Measurements from ENCODE around the gene MYH15. TPM values are rescaled to one million over a fixed set of nuclear protein-coding genes. Genes with fewer than 3 reads are reported as not detected.

Gene MYH15
- total and polyA plus RNA-seq, 2 of the 8 experiments (the other 6 are each of a cell fraction or from before 2014, with no cell fraction given) = under 0.01 TPM; not detected in 1

DNA sequence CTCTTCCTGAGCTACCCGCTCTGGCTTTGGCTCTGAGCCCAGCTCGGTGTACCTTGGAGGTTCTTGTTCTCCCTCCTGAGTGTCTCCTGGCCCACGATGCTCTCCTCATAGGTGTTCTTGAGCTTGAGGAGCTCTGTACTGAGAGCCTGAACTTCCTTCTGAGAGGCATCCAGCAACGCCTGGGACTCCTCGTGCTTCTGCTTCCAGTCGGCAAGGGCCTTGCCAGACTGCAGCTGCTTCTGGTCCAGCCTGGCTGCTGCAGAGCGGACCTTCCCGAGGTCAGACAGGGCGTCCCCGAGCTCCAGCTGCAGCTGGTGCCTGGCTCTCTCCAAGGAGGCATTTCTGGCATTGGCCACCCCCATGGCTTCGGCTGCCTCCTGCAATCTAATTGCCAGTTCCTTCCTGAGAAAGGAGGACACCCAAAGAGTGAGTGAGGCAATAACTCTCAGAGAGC is 99.8 kb downstream of the MYH15 start:
- H3K36me3 ChIP-seq (ENCODE audit: control insufficient read depth in 2 of 4, insufficient read depth in 4 of 4, low read length in 3 of 4) = no peaks in the 10 kb centered on the region
- no peak for TF ChIP-seq KDM4A (IDR thresholded peaks at IDR 0.05; ENCODE audit: low read depth, low read length, severe bottlenecking)
- no peak for TF ChIP-seq POLR2AphosphoS5 (IDR thresholded peaks at IDR 0.05; ENCODE audit: low read depth, low read length)
- no peak for TF ChIP-seq TBP (IDR thresholded peaks at IDR 0.05; ENCODE audit: low read depth, low read length)
- TF ChIP-seq EGR1 (IDR thresholded peaks at IDR 0.05; ENCODE audit: borderline replicate concordance, low read depth, low read length) = no peak
- TF ChIP-seq SIN3A (conservative IDR thresholded peaks at IDR 0.05 in 1 of 2, IDR thresholded peaks at IDR 0.05 in 1 of 2; ENCODE audit: low read depth in 1 of 2, low read length in 2 of 2) = no peak
- TF ChIP-seq, protein P1, sequence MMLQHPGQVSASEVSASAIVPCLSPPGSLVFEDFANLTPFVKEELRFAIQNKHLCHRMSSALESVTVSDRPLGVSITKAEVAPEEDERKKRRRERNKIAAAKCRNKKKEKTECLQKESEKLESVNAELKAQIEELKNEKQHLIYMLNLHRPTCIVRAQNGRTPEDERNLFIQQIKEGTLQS (IDR thresholded peaks at IDR 0.05; ENCODE audit: insufficient read depth, low read depth, low read length) = no peak
- no peak for TF ChIP-seq RAD21 (IDR thresholded peaks at IDR 0.05 in 1 of 2, conservative IDR thresholded peaks at IDR 0.05 in 1 of 2; ENCODE audit: low read depth in 2 of 2, low read length in 2 of 2)
- TF ChIP-seq TEAD4 (IDR thresholded peaks at IDR 0.05; ENCODE audit: low read depth, low read length) = no peak
- TF ChIP-seq CHD1 (IDR thresholded peaks at IDR 0.05; ENCODE audit: low read depth, low read length) = no peak
- no peak for TF ChIP-seq CBX5 (IDR thresholded peaks at IDR 0.05; ENCODE audit: low read depth, low read length)
- TF ChIP-seq, protein P2, sequence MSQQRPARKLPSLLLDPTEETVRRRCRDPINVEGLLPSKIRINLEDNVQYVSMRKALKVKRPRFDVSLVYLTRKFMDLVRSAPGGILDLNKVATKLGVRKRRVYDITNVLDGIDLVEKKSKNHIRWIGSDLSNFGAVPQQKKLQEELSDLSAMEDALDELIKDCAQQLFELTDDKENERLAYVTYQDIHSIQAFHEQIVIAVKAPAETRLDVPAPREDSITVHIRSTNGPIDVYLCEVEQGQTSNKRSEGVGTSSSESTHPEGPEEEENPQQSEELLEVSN (IDR thresholded peaks at IDR 0.05) = no peak
- no peak for TF ChIP-seq EZH2 (IDR thresholded peaks at IDR 0.05; ENCODE audit: low read depth, low read length, severe bottlenecking)

More for the DNA sequence above, 99.8 kb downstream of the MYH15 start:
- POLR2A ChIA-PET (ENCODE audit: partially characterized antibody) = no interaction called here
- Histone ChIP-seq H3K9me3 (ENCODE audit: insufficient read depth in 2 of 2, low read depth in 1 of 2, low read length in 1 of 2) (peaks cover 0 to 2% of the 10 kb centered on the region in 2 experiments; a peak in 1 of 4 replicates), H3K27ac (ENCODE audit: low read depth, low read length) (no peak overlapping the region), H3K56ac (replicated peaks; ENCODE audit: insufficient read length, low read depth, low read length) (no peak overlapping the region), H4K5ac (ENCODE audit: insufficient read length, low read depth, low read length) (no peak overlapping the region), H2BK15ac (ENCODE audit: low read length) (no peak overlapping the region), H3K14ac (ENCODE audit: insufficient read length) (no peak overlapping the region), H3K79me2 (ENCODE audit: control insufficient read depth in 1 of 2, insufficient read depth in 2 of 2, low read length in 2 of 2) (no peaks in the 10 kb centered on the region), H3K4me2 (ENCODE audit: insufficient read depth in 1 of 2, low read depth in 2 of 2, low read length in 2 of 2) (no peak overlapping the region), H2AFZ (ENCODE audit: low read length) (no peak overlapping the region), H2BK12ac (ENCODE audit: low read depth, low read length) (no peak overlapping the region), H3K4me1 (replicated peaks in 1 of 4; ENCODE audit: control insufficient read depth in 3 of 4, insufficient read depth in 4 of 4, low read length in 3 of 4) (peaks cover 0 to 1% (median 0%) of the 10 kb centered on the region in 4 experiments; a peak in 1 of 7 replicates), H4K20me1 (replicated peaks in 1 of 2; ENCODE audit: control insufficient read depth in 1 of 2, insufficient read depth in 2 of 2, low read length in 2 of 2) (no peaks in the 10 kb centered on the region), H3K18ac (ENCODE audit: extremely low read depth, low read length) (no peak overlapping the region), H3K27me3 (replicated peaks in 1 of 4; ENCODE audit: control insufficient read depth in 3 of 4, extremely low read depth in 1 of 4, insufficient read depth in 3 of 4, low read length in 3 of 4) (no peaks in the 10 kb centered on the region), H3K9ac (replicated peaks in 1 of 4; ENCODE audit: extremely low read depth in 1 of 4, low read depth in 3 of 4, low read length in 3 of 4) (no peak overlapping the region), H2BK120ac (replicated peaks; ENCODE audit: low read depth, low read length) (no peak overlapping the region), H3K4me3 (ENCODE audit: extremely low read depth in 1 of 4, insufficient read depth in 2 of 4, low read depth in 3 of 4, low read length in 4 of 4) (no peak overlapping the region), H3K23ac (ENCODE audit: insufficient read length) (no peak overlapping the region), H2BK5ac (ENCODE audit: low read depth, low read length) (no peak overlapping the region), H3K23me2 (ENCODE audit: low read depth, low read length) (no peaks in the 10 kb centered on the region), H3K79me1 (ENCODE audit: low read depth, low read length) (no peaks in the 10 kb centered on the region), H4K91ac (replicated peaks; ENCODE audit: insufficient read length, low read length) (no peak overlapping the region), H4K8ac (ENCODE audit: extremely low read depth, insufficient read depth, low read length) (no peak overlapping the region), H2AK5ac (ENCODE audit: low read depth, low read length) (no peak overlapping the region), H2BK20ac (ENCODE audit: low read length) (no peak overlapping the region), H3K4ac (replicated peaks; ENCODE audit: insufficient read length, low read depth, low read length) (no peak overlapping the region)
- DNase-seq (ENCODE audit: low read depth in 1 of 2, low spot score in 2 of 2) = no peak
- FAIRE-seq = no peak
- CTCF ChIA-PET (ENCODE audit: partially characterized antibody) = interaction anchor here (0.6 to 1.3 kb wide), 3 partner anchors 28 to 141 kb away, joined by 3 to 4 read pairs (median 3); no protein-coding TSS in a partner anchor
- WGBS, 2 experiments (ENCODE audit: extremely low coverage in 1 of 2, insufficient coverage in 1 of 2, insufficient read length in 1 of 2, insufficient replicate concordance in 2 of 2, low coverage in 1 of 2, low lambda C conversion rate in 2 of 2, missing lambda C conversion rate in 1 of 2) = 91% methylated on average over 11 of the region's 11 CpGs; no CpG with 5 or more reads in 1 of the 2 experiments
